Body of pancreas (tissue), 4 donors: ENCODE results near the gene IRF2.

ENCODE experiments used
- POLR2A ChIP-seq, 3 donors: fragments of 450-650 bp; IDR thresholded peaks; one replicate each; pipeline ENCODE4 v1.6.1; 2016; ENCODE audit warnings: antibody characterized with exemption in 3 of 3, mild to moderate bottlenecking in 2 of 3
- TF ChIP-seq, protein P1 (sequence below), 7 experiments: fragments of 450-650 bp in 4 of 7; fragments of 200-600 bp in 3 of 7; sonication (generic) in 3 of 7; IDR thresholded peaks; one replicate each; pipeline ENCODE4 v1.5.1; 2016 to 2019; ENCODE audit warnings: antibody characterized with exemption in 7 of 7

DNA sequence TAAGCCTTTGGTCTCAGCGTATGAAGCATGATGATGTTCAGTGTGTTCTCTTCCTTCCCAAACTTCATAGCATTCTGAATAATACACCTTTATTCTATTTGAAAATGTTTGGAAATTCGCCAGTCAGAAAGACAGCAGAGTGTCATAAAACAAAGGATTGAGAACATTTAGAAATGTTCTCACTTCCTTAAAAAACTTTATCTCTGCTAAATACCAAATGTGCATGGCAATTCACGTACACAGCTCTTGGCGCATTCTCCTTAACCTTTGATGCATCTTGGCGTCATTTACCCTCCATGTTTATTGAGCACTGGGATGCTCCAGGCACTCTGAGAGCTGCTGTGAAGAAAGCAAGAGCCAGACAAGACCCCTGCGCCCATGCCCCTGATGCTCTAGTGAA, 7.2 kb upstream of the IRF2 start:
- TF ChIP-seq, protein P1, sequence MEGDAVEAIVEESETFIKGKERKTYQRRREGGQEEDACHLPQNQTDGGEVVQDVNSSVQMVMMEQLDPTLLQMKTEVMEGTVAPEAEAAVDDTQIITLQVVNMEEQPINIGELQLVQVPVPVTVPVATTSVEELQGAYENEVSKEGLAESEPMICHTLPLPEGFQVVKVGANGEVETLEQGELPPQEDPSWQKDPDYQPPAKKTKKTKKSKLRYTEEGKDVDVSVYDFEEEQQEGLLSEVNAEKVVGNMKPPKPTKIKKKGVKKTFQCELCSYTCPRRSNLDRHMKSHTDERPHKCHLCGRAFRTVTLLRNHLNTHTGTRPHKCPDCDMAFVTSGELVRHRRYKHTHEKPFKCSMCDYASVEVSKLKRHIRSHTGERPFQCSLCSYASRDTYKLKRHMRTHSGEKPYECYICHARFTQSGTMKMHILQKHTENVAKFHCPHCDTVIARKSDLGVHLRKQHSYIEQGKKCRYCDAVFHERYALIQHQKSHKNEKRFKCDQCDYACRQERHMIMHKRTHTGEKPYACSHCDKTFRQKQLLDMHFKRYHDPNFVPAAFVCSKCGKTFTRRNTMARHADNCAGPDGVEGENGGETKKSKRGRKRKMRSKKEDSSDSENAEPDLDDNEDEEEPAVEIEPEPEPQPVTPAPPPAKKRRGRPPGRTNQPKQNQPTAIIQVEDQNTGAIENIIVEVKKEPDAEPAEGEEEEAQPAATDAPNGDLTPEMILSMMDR (IDR thresholded peaks at IDR 0.05), result no peak
- TF ChIP-seq POLR2A (IDR thresholded peaks at IDR 0.05), result no peak
